ENCODE results near the gene SMG6. TPM values are rescaled to one million over a fixed set of nuclear protein-coding genes. Genes with fewer than 3 reads are reported as not detected.

The SMG6 gene
- total and polyA plus RNA-seq, 2 experiments from 2014 or later: 11.9 to 19.9 TPM

DNA sequence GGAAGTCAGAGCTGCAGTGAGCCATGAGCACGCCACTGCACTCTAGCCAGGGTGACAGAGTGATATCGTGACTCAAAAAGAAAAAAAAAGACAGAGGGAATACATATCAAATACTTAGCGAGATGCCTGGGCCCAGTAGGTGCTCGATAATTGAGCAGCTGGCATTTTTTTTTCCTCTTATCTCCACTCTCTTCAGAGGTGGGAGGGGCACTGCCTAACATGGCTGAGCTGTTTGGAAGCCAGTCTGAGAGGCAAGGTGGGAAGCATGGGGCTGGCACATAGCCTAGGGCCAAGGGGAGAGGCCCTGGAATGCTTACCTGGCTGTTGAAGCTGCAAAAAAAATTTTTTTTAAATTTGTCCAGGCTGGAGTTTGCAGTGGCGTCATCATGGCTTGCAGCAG lies 210.2 kb downstream of the SMG6 start:
- Histone ChIP-seq H2AFZ (no peak overlapping the region), H3K4me3 (no peak overlapping the region), H4K20me1 (ENCODE audit: insufficient read depth, poor library complexity, severe bottlenecking) (no peaks in the 10 kb centered on the region), H3K4me1 (ENCODE audit: insufficient read depth) (peaks cover 30% of the 10 kb centered on the region), H3K9me2 (replicated peaks; ENCODE audit: insufficient read depth) (no peaks in the 10 kb centered on the region), H3K27me3 (no peaks in the 10 kb centered on the region), H3K79me2 (peaks cover 2% of the 10 kb centered on the region), H3K27ac (no peak overlapping the region), H3K4me2 (no peak overlapping the region), H3K9me3 (ENCODE audit: low read depth) (no peaks in the 10 kb centered on the region), H3K36me3 (replicated peaks; ENCODE audit: insufficient read depth, low read depth) (no peaks in the 10 kb centered on the region)
- 86% methylated on average over 5 of the region's 5 CpGs for WGBS (ENCODE audit: low lambda C conversion rate, missing lambda C conversion rate)
- DNase-seq (ENCODE audit: low spot score): no peak
- TF ChIP-seq, protein P1, sequence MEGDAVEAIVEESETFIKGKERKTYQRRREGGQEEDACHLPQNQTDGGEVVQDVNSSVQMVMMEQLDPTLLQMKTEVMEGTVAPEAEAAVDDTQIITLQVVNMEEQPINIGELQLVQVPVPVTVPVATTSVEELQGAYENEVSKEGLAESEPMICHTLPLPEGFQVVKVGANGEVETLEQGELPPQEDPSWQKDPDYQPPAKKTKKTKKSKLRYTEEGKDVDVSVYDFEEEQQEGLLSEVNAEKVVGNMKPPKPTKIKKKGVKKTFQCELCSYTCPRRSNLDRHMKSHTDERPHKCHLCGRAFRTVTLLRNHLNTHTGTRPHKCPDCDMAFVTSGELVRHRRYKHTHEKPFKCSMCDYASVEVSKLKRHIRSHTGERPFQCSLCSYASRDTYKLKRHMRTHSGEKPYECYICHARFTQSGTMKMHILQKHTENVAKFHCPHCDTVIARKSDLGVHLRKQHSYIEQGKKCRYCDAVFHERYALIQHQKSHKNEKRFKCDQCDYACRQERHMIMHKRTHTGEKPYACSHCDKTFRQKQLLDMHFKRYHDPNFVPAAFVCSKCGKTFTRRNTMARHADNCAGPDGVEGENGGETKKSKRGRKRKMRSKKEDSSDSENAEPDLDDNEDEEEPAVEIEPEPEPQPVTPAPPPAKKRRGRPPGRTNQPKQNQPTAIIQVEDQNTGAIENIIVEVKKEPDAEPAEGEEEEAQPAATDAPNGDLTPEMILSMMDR (IDR thresholded peaks at IDR 0.05; ENCODE audit: poor library complexity): no peak
- no peak for TF ChIP-seq EZH2phosphoT487 (IDR thresholded peaks at IDR 0.05; ENCODE audit: low read depth, severe bottlenecking, unreplicated experiment)
- TF ChIP-seq EZH2 (IDR thresholded peaks at IDR 0.05; ENCODE audit: borderline replicate concordance): no peak

DNA sequence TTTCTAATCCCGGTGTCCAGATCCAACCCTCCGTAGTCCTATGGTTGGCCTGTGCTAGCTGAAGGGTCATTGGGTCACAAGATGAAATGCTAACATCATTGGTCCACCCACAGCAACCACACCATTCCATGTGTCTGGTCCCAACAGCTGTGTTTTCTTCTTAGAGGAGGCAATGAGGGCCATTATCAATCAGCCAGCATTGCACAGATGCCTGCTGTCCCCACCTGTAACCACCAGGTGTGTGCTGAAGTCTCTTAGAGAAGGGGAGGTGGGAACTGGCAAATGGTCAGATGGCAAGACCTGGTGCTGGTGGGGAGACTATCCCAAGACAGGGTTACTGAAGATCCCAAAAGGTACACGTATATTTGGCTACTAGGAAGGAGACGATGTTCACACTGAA lies 211.3 kb downstream of the SMG6 start:
- Histone ChIP-seq H3K27ac (no peak overlapping the region), H3K4me2 (no peak overlapping the region), H3K27me3 (no peaks in the 10 kb centered on the region), H3K4me1 (ENCODE audit: insufficient read depth) (peaks cover 31% of the 10 kb centered on the region), H4K20me1 (ENCODE audit: insufficient read depth, poor library complexity, severe bottlenecking) (no peaks in the 10 kb centered on the region), H2AFZ (no peak overlapping the region), H3K9me3 (ENCODE audit: low read depth) (no peaks in the 10 kb centered on the region), H3K36me3 (replicated peaks; ENCODE audit: insufficient read depth, low read depth) (no peaks in the 10 kb centered on the region), H3K4me3 (no peak overlapping the region), H3K79me2 (peaks cover 3% of the 10 kb centered on the region), H3K9me2 (replicated peaks; ENCODE audit: insufficient read depth) (no peaks in the 10 kb centered on the region)
- no peak for TF ChIP-seq EZH2phosphoT487 (IDR thresholded peaks at IDR 0.05; ENCODE audit: low read depth, severe bottlenecking, unreplicated experiment)
- TF ChIP-seq EZH2 (IDR thresholded peaks at IDR 0.05; ENCODE audit: borderline replicate concordance): no peak
- TF ChIP-seq, protein P1 (IDR thresholded peaks at IDR 0.05; ENCODE audit: poor library complexity): no peak
- WGBS (ENCODE audit: low lambda C conversion rate, missing lambda C conversion rate): 99% methylated on average over 4 of the region's 4 CpGs
- no peak for DNase-seq (ENCODE audit: low spot score)

DNA sequence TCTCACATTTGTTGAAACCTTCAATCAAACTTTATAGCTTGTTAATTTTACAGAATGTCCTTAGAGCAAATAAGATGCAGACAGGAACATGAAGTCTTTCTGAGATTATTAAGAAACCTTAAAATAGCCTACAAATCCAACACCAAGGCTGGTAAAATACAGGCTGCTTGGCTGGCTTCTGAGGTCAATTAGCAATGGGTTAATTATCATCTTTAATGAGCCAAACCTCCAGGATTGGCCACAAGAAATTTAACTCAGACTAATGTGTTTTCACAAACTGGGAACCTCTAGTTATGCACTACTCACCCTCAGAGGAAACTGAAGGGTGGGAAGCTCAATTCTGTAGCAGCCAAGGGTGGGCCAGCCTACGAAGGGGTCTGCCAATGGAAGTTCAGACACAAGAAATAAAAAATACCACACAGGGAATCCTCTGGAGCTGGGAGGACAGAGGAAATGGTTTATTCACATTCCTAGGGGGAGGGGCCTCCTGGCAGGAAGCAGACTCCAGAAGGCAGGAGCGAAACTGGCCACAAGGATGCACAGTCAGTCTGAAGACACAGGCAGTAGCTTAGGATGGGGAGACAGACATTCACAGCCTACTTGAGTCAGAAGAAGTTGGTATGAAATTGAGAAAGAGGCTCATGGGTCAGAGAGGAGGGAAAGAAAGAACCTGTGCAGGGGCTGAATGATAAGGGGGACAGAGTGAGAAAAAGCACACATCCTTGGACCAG lies 212.6 kb downstream of the SMG6 start:
- no peaks in the 10 kb centered on the region for H3K36me3 ChIP-seq (replicated peaks; ENCODE audit: insufficient read depth, low read depth)
- no peaks in the 10 kb centered on the region for H3K27me3 ChIP-seq
- H3K4me1 ChIP-seq (ENCODE audit: insufficient read depth): peaks cover 31% of the 10 kb centered on the region
- H3K4me3 ChIP-seq: no peak overlapping the region
- peak overlapping the region; percentile 90 for H3K27ac ChIP-seq
- peaks cover 3% of the 10 kb centered on the region for H3K79me2 ChIP-seq
- no peak overlapping the region for H2AFZ ChIP-seq
- no peak overlapping the region for H3K4me2 ChIP-seq
- no peak for TF ChIP-seq EZH2phosphoT487 (IDR thresholded peaks at IDR 0.05; ENCODE audit: low read depth, severe bottlenecking, unreplicated experiment)
- TF ChIP-seq, protein P1 (IDR thresholded peaks at IDR 0.05; ENCODE audit: poor library complexity): peak; percentile 31
- TF ChIP-seq EZH2 (IDR thresholded peaks at IDR 0.05; ENCODE audit: borderline replicate concordance): no peak
- no peaks in the 10 kb centered on the region for H3K9me3 ChIP-seq (ENCODE audit: low read depth)
- no peaks in the 10 kb centered on the region for H3K9me2 ChIP-seq (replicated peaks; ENCODE audit: insufficient read depth)
- peak; percentile 86 for DNase-seq (ENCODE audit: low spot score)
- H4K20me1 ChIP-seq (ENCODE audit: insufficient read depth, poor library complexity, severe bottlenecking): no peaks in the 10 kb centered on the region
- WGBS (ENCODE audit: low lambda C conversion rate, missing lambda C conversion rate): 64% methylated on average over 2 of the region's 2 CpGs

Data from hepatocyte (in vitro differentiated cells).